ENCODE results near the gene MRPL53. TPM values are rescaled to one million over a fixed set of nuclear protein-coding genes. Genes with fewer than 3 reads are reported as not detected.

MRPL53 gene
- total and polyA plus RNA-seq, 2 of the 13 experiments (the other 11 are each of a cell fraction or from before 2014, with no cell fraction given), result 34.3 to 51.9 TPM

DNA sequence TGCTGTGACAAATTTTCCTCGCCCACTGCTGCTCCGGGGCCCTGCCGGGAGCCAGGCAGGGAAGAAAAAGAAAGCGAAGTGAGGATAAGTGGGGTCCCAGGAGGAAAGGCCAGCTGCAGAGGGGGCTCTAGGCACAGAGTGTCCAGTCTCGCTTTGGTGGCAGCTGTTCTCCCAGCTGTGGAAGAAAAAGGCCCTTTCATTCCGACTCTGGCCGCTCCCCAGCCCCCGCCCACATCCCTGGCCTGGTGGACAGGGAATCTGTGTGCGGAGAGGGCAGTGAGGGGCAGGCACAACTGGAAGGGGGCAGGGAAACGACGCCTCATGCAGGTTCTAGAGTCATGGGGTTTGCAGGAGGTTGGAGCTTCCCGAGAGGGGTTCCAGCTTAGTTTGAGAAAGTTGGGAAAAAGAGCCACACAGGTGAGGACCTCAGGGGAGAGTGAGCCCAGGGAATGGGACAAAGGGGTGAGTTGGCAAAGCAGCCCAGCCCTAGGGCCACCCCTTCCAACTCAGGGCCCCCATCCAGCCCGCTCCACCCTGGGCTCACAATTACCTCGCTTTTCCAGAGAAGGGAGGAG lies 32.6 kb downstream of the MRPL53 start (continued):
- TF ChIP-seq, protein P1, sequence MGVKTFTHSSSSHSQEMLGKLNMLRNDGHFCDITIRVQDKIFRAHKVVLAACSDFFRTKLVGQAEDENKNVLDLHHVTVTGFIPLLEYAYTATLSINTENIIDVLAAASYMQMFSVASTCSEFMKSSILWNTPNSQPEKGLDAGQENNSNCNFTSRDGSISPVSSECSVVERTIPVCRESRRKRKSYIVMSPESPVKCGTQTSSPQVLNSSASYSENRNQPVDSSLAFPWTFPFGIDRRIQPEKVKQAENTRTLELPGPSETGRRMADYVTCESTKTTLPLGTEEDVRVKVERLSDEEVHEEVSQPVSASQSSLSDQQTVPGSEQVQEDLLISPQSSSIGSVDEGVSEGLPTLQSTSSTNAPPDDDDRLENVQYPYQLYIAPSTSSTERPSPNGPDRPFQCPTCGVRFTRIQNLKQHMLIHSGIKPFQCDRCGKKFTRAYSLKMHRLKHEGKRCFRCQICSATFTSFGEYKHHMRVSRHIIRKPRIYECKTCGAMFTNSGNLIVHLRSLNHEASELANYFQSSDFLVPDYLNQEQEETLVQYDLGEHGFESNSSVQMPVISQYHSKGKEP (CRISPR knock-in tag; IDR thresholded peaks at IDR 0.05), result no peak
- TF ChIP-seq ZNF781 (CRISPR knock-in tag; IDR thresholded peaks at IDR 0.05; ENCODE audit: borderline replicate concordance, not compliant biosample characterization), result no peak
- TF ChIP-seq YY1 (IDR thresholded peaks at IDR 0.05; ENCODE audit: insufficient read depth, insufficient replicate concordance, low read depth, low read length), result no peak
- peak; percentile 3; the same call in 1 of the 2 replicates for TF ChIP-seq RFX3 (CRISPR knock-in tag; IDR thresholded peaks at IDR 0.05)
- TF ChIP-seq ZBTB1 (CRISPR knock-in tag; IDR thresholded peaks at IDR 0.05; ENCODE audit: borderline replicate concordance), result no peak
- TF ChIP-seq SMARCE1 (IDR thresholded peaks at IDR 0.05; ENCODE audit: borderline replicate concordance), result no peak
- TF ChIP-seq, protein P2, sequence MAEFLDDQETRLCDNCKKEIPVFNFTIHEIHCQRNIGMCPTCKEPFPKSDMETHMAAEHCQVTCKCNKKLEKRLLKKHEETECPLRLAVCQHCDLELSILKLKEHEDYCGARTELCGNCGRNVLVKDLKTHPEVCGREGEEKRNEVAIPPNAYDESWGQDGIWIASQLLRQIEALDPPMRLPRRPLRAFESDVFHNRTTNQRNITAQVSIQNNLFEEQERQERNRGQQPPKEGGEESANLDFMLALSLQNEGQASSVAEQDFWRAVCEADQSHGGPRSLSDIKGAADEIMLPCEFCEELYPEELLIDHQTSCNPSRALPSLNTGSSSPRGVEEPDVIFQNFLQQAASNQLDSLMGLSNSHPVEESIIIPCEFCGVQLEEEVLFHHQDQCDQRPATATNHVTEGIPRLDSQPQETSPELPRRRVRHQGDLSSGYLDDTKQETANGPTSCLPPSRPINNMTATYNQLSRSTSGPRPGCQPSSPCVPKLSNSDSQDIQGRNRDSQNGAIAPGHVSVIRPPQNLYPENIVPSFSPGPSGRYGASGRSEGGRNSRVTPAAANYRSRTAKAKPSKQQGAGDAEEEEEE (CRISPR knock-in tag; IDR thresholded peaks at IDR 0.05; ENCODE audit: borderline replicate concordance), result 0 out of 2 replicates have a peak, but pooled peaks have one; percentile 12
- TF ChIP-seq TCF7 (IDR thresholded peaks at IDR 0.05; ENCODE audit: low read depth), result 0 out of 2 replicates have a peak, but pooled peaks have one; percentile 26
- TF ChIP-seq ZNF615 (CRISPR knock-in tag; IDR thresholded peaks at IDR 0.05; ENCODE audit: borderline replicate concordance), result 0 out of 2 replicates have a peak, but pooled peaks have one; percentile 56
- TF ChIP-seq ZNF12 (CRISPR knock-in tag; IDR thresholded peaks at IDR 0.05), result 0 out of 2 replicates have a peak, but pooled peaks have one; percentile 26
- no peak for TF ChIP-seq PITX1 (CRISPR knock-in tag; IDR thresholded peaks at IDR 0.05)

Measured in HepG2 (cell line).